WTC11 (cell line): ENCODE measurements around the gene CENPF. TPM values are rescaled to one million over a fixed set of nuclear protein-coding genes. Genes with fewer than 3 reads are reported as not detected.

Source experiments
- ATAC-seq: fragments of 200-7000 bp; cut with Tn5 transposase; 2 replicates; pipeline ENCODE4 v1.10.0; 2021; ENCODE audit warnings: mild to moderate bottlenecking, moderate library complexity
- CTCF ChIA-PET: fragments of 300-600 bp; sonication (Branson Sonifier 250); formaldehyde crosslinking; loops from one replicate; lab custom pipeline; 2021; ENCODE audit warnings: antibody characterized with exemption; lab: Charles Lee
- POLR2A ChIA-PET: fragments of 350-600 bp; sonication (Branson Sonifier 250); formaldehyde crosslinking; loops from one replicate; lab custom pipeline; 2021; ENCODE audit warnings: antibody characterized with exemption; lab: Charles Lee
- DNase-seq: peaks from one replicate; pipeline ENCODE4 v3.0.0; 2021; ENCODE audit warnings: low spot score
- H3K27ac Mint-ChIP-seq: 2 replicates; pipeline ENCODE4 v1.8.0; 2021; ENCODE audit warnings: mixed read lengths
- H3K27me3 Mint-ChIP-seq: 2 replicates; pipeline ENCODE4 v1.8.0; 2021; ENCODE audit warnings: low read depth, mild to moderate bottlenecking, moderate library complexity, mixed read lengths
- H3K36me3 Mint-ChIP-seq: 2 replicates; pipeline ENCODE4 v1.8.0; 2021; ENCODE audit warnings: mixed read lengths
- H3K4me1 Mint-ChIP-seq: 2 replicates; pipeline ENCODE4 v1.8.0; 2022; ENCODE audit warnings: mixed read lengths
- H3K4me3 Mint-ChIP-seq: 2 replicates; pipeline ENCODE4 v1.8.0; 2021; ENCODE audit warnings: mild to moderate bottlenecking, moderate library complexity, mixed read lengths
- H3K9me3 Mint-ChIP-seq: 2 replicates; pipeline ENCODE4 v1.8.0; 2021; ENCODE audit warnings: mixed read lengths
- ATF6 ChIP-seq: sonication (generic); formaldehyde crosslinking; IDR thresholded peaks from 2 replicates; pipeline ENCODE4 v1.8.1; 2023; ENCODE audit warnings: mild to moderate bottlenecking, missing genetic modification reagents
- CBFB ChIP-seq: sonication (generic); formaldehyde crosslinking; IDR thresholded peaks from 2 replicates; pipeline ENCODE4 v1.8.1; 2022; ENCODE audit warnings: mild to moderate bottlenecking, low read depth, missing genetic modification reagents
- CTCF ChIP-seq: fragments of 200-600 bp; IDR thresholded peaks from 2 replicates; pipeline ENCODE4 v1.8.0; 2022; ENCODE audit warnings: antibody characterized with exemption
- E2F4 ChIP-seq: sonication (generic); formaldehyde crosslinking; IDR thresholded peaks from 2 replicates; pipeline ENCODE4 v1.8.1; 2022; ENCODE audit warnings: low read depth, mild to moderate bottlenecking, moderate library complexity, missing genetic modification reagents, borderline replicate concordance
- IRF1 ChIP-seq: sonication (generic); formaldehyde crosslinking; IDR thresholded peaks from 2 replicates; pipeline ENCODE4 v1.8.0; 2023; ENCODE audit warnings: missing genetic modification reagents
- MYBL2 ChIP-seq: sonication (generic); formaldehyde crosslinking; IDR thresholded peaks from 2 replicates; pipeline ENCODE4 v1.8.1; 2023; ENCODE audit warnings: mild to moderate bottlenecking, moderate library complexity, missing genetic modification reagents
- NR3C1 ChIP-seq: sonication (generic); formaldehyde crosslinking; conservative IDR thresholded peaks from 2 replicates; pipeline ENCODE4 v1.8.1; 2023; ENCODE audit warnings: low read depth, mild to moderate bottlenecking, missing genetic modification reagents
- PRDM15 ChIP-seq: sonication (generic); formaldehyde crosslinking; IDR thresholded peaks from 2 replicates; pipeline ENCODE4 v1.8.0; 2022; ENCODE audit warnings: missing genetic modification reagents
- PREB ChIP-seq: sonication (generic); formaldehyde crosslinking; IDR thresholded peaks from 2 replicates; pipeline ENCODE4 v1.8.1; 2022; ENCODE audit warnings: mild to moderate bottlenecking, missing genetic modification reagents, moderate library complexity, borderline replicate concordance
- PRRX2 ChIP-seq: fragments of 250-450 bp; sonication (Bioruptor Pico); IDR thresholded peaks from 2 replicates; pipeline ENCODE4 v1.8.0; 2021; ENCODE audit warnings: mild to moderate bottlenecking
- SOX15 ChIP-seq: fragments of 250-450 bp; sonication (Bioruptor Pico); IDR thresholded peaks from 2 replicates; pipeline ENCODE4 v1.9.0; 2021; ENCODE audit warnings: mild to moderate bottlenecking
- TCF7 ChIP-seq: sonication (generic); formaldehyde crosslinking; IDR thresholded peaks from 2 replicates; pipeline ENCODE4 v1.8.0; 2022; ENCODE audit warnings: mild to moderate bottlenecking, low read depth, missing genetic modification reagents, moderate library complexity
- USF1 ChIP-seq: sonication (generic); formaldehyde crosslinking; IDR thresholded peaks from 2 replicates; pipeline ENCODE4 v1.8.0; 2022; ENCODE audit warnings: mild to moderate bottlenecking, missing genetic modification reagents
- ZBTB21 ChIP-seq: sonication (generic); formaldehyde crosslinking; IDR thresholded peaks from 2 replicates; pipeline ENCODE4 v1.8.1; 2023; ENCODE audit warnings: mild to moderate bottlenecking, missing genetic modification reagents, borderline replicate concordance
- ZNF425 ChIP-seq: fragments of 250-450 bp; sonication (Bioruptor Pico); conservative IDR thresholded peaks from 2 replicates; pipeline ENCODE4 v1.9.0; 2021; ENCODE audit warnings: mild to moderate bottlenecking
- ZNF532 ChIP-seq: fragments of 250-450 bp; sonication (Bioruptor Pico); IDR thresholded peaks from 2 replicates; pipeline ENCODE4 v1.9.0; 2021; ENCODE audit warnings: mild to moderate bottlenecking, borderline replicate concordance
- total RNA-seq: library from RNA; stranded (reverse); gene quantifications from 3 replicates; pipeline ENCODE4 v1.2.3, GENCODE V29; 2021

Gene CENPF
- total RNA-seq, 1 experiment from 2014 or later: 166 TPM

- no peak for TF ChIP-seq PREB (CRISPR knock-in tag)
- no peak for TF ChIP-seq CBFB (CRISPR knock-in tag)
- TF ChIP-seq PRRX2 (CRISPR knock-in tag): no peak
- no peak for TF ChIP-seq CTCF
- TF ChIP-seq SOX15 (CRISPR knock-in tag): no peak
- TF ChIP-seq ATF6 (CRISPR knock-in tag): no peak
- no peak for TF ChIP-seq ZNF532 (CRISPR knock-in tag)
- H3K27ac Mint-ChIP-seq: no peak overlapping the region
- no peak overlapping the region for H3K4me3 Mint-ChIP-seq
- ChIA-PET POLR2A (no interaction called here), CTCF (interaction anchor here (0.6 to 2.0 kb wide), 3 partner anchors 18 to 862 kb away, joined by 4 to 6 read pairs (median 5); no protein-coding TSS in a partner anchor)
- H3K9me3 Mint-ChIP-seq: no peaks in the 10 kb centered on the region
- no peaks in the 10 kb centered on the region for H3K4me1 Mint-ChIP-seq
- peaks cover 70% of the 10 kb centered on the region for H3K36me3 Mint-ChIP-seq
- H3K27me3 Mint-ChIP-seq: no peaks in the 10 kb centered on the region
- ATAC-seq (no peak), DNase-seq (no peak)
These were observed 42.7 kb downstream of the CENPF start for GRCh38 chr1:214645712-214646111.

- ChIA-PET POLR2A (interaction anchor here (0.7 kb wide), 1 partner anchor 918 kb away, joined by 3 read pairs; the partner anchor contains the start of gene KCTD3), CTCF (interaction anchor here (0.9 kb wide), 1 partner anchor 13 kb away, joined by 3 read pairs; no protein-coding TSS in a partner anchor)
- Mint-ChIP-seq H3K4me1 (no peaks in the 10 kb centered on the region), H3K27me3 (no peaks in the 10 kb centered on the region), H3K4me3 (no peak overlapping the region), H3K9me3 (no peaks in the 10 kb centered on the region), H3K36me3 (peaks cover 94% of the 10 kb centered on the region), H3K27ac (no peak overlapping the region)
- ATAC-seq (no peak), DNase-seq (no peak)
- TF ChIP-seq E2F4 (CRISPR knock-in tag): no peak
- no peak for TF ChIP-seq USF1
- no peak for TF ChIP-seq NR3C1 (CRISPR knock-in tag)
- no peak for TF ChIP-seq IRF1 (CRISPR knock-in tag)
- TF ChIP-seq TCF7 (CRISPR knock-in tag): no peak
- no peak for TF ChIP-seq ZNF425 (CRISPR knock-in tag)
- TF ChIP-seq ZBTB21 (CRISPR knock-in tag): no peak
- no peak for TF ChIP-seq MYBL2 (CRISPR knock-in tag)
- TF ChIP-seq PRDM15 (CRISPR knock-in tag): no peak
These were observed 45.8 kb downstream of the CENPF start for GRCh38 chr1:214648801-214649200.
